H1 (cell line): ENCODE data around the gene CDC42SE2. TPM values are rescaled to one million over a fixed set of nuclear protein-coding genes. Genes with fewer than 3 reads are reported as not detected.

Source experiments
- EP300 ChIP-seq, 2 experiments: IDR thresholded peaks; 1 replicate in 1 of 2; 2 replicates in 1 of 2; pipeline ENCODE4 v1.6.1; 2011 to 2012; ENCODE audit warnings: low read depth in 2 of 2, low read length in 2 of 2, mild to moderate bottlenecking in 2 of 2, borderline replicate concordance in 1 of 2, inconsistent platforms in 1 of 2, moderate library complexity in 1 of 2
- GTF2F1 ChIP-seq: IDR thresholded peaks from 2 replicates; pipeline ENCODE4 v1.6.1; 2012; ENCODE audit warnings: low read depth, low read length, improper control_type of control experiment, borderline replicate concordance
- RXRA ChIP-seq: IDR thresholded peaks from 2 replicates; pipeline ENCODE4 v1.6.1; 2011; ENCODE audit warnings: low read depth, mild to moderate bottlenecking, low read length, moderate library complexity; ENCODE audit not compliant: insufficient read depth
- SUZ12 ChIP-seq: fragments of 200-600 bp; sonication (generic); IDR thresholded peaks from 2 replicates; pipeline ENCODE4 v1.6.1; 2012; ENCODE audit warnings: mild to moderate bottlenecking, inconsistent platforms, low read length, moderate library complexity, mixed read lengths
- polyA plus RNA-seq, 7 experiments: library from polyadenylated mRNA; depleted of rRNA in 3 of 7; stranded (reverse) in 5 of 7; unstranded in 2 of 7; fragments of >200 nt in 5 of 7; fragments of 200-250 nt in 2 of 7; gene quantifications; 1 replicate in 5 of 7; 2 replicates in 1 of 7; 4 replicates in 1 of 7; pipeline versions ENCODE4 v1.2.1 to v1.2.3, GENCODE V29; 2011 to 2013; ENCODE audit warnings: missing spikeins in 2 of 7, mixed read lengths in 2 of 7
- total RNA-seq: library from RNA; stranded (reverse); fragmentation: NEBNext Ultra II Directional; extraction: Animal tissue kit (Norgen Biotek cat#: 25700); gene quantifications from 2 replicates; pipeline ENCODE4 v1.2.1, GENCODE V29; 2021
- TF ChIP-seq, protein P1 (sequence below): fragments of 300-600 bp; sonication (generic); IDR thresholded peaks from 2 replicates; pipeline ENCODE4 v1.7.1; 2012; ENCODE audit warnings: low read length, moderate library complexity, mild to moderate bottlenecking, inconsistent platforms; ENCODE audit not compliant: insufficient replicate concordance
- TF ChIP-seq, protein P2 (sequence below), 3 experiments: IDR thresholded peaks; 1 replicate in 2 of 3; 2 replicates in 1 of 3; pipeline versions ENCODE4 v1.5.1 to v1.6.1; 2011; ENCODE audit warnings: low read length in 3 of 3, mild to moderate bottlenecking in 3 of 3, inconsistent platforms in 2 of 3, low read depth in 1 of 3, moderate library complexity in 1 of 3; ENCODE audit not compliant: insufficient read depth in 1 of 3; ENCODE audit errors: control extremely low read depth in 1 of 3
- TF ChIP-seq, protein P3 (sequence below): IDR thresholded peaks from 2 replicates; pipeline ENCODE4 v1.6.1; 2011; ENCODE audit warnings: low read length, improper control_type of control experiment

CDC42SE2 gene
- total and polyA plus RNA-seq, 2 of the 8 experiments (the other 6 are each of a cell fraction or from before 2014, with no cell fraction given): 16.7 to 30.8 TPM

DNA sequence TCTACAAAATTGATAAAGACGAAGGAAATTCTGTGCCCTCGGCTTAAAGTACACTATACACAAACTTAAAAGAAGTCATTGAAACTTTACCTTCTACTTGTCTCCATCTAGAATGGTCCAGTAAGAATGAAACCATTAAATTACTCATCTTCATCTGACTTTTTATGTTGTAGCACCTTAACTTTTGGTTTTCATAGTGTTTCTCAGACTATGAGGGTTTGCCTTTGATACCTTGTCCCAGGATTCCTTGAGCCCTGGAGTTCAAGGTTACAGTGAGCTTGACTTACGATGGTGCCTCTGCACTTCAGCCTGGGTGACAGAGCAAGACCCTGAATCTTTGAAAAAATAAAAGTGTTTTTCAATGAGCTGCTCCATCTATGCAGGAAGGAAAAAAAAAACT, 132.2 kb downstream of the CDC42SE2 start (continued):
- TF ChIP-seq, protein P1, sequence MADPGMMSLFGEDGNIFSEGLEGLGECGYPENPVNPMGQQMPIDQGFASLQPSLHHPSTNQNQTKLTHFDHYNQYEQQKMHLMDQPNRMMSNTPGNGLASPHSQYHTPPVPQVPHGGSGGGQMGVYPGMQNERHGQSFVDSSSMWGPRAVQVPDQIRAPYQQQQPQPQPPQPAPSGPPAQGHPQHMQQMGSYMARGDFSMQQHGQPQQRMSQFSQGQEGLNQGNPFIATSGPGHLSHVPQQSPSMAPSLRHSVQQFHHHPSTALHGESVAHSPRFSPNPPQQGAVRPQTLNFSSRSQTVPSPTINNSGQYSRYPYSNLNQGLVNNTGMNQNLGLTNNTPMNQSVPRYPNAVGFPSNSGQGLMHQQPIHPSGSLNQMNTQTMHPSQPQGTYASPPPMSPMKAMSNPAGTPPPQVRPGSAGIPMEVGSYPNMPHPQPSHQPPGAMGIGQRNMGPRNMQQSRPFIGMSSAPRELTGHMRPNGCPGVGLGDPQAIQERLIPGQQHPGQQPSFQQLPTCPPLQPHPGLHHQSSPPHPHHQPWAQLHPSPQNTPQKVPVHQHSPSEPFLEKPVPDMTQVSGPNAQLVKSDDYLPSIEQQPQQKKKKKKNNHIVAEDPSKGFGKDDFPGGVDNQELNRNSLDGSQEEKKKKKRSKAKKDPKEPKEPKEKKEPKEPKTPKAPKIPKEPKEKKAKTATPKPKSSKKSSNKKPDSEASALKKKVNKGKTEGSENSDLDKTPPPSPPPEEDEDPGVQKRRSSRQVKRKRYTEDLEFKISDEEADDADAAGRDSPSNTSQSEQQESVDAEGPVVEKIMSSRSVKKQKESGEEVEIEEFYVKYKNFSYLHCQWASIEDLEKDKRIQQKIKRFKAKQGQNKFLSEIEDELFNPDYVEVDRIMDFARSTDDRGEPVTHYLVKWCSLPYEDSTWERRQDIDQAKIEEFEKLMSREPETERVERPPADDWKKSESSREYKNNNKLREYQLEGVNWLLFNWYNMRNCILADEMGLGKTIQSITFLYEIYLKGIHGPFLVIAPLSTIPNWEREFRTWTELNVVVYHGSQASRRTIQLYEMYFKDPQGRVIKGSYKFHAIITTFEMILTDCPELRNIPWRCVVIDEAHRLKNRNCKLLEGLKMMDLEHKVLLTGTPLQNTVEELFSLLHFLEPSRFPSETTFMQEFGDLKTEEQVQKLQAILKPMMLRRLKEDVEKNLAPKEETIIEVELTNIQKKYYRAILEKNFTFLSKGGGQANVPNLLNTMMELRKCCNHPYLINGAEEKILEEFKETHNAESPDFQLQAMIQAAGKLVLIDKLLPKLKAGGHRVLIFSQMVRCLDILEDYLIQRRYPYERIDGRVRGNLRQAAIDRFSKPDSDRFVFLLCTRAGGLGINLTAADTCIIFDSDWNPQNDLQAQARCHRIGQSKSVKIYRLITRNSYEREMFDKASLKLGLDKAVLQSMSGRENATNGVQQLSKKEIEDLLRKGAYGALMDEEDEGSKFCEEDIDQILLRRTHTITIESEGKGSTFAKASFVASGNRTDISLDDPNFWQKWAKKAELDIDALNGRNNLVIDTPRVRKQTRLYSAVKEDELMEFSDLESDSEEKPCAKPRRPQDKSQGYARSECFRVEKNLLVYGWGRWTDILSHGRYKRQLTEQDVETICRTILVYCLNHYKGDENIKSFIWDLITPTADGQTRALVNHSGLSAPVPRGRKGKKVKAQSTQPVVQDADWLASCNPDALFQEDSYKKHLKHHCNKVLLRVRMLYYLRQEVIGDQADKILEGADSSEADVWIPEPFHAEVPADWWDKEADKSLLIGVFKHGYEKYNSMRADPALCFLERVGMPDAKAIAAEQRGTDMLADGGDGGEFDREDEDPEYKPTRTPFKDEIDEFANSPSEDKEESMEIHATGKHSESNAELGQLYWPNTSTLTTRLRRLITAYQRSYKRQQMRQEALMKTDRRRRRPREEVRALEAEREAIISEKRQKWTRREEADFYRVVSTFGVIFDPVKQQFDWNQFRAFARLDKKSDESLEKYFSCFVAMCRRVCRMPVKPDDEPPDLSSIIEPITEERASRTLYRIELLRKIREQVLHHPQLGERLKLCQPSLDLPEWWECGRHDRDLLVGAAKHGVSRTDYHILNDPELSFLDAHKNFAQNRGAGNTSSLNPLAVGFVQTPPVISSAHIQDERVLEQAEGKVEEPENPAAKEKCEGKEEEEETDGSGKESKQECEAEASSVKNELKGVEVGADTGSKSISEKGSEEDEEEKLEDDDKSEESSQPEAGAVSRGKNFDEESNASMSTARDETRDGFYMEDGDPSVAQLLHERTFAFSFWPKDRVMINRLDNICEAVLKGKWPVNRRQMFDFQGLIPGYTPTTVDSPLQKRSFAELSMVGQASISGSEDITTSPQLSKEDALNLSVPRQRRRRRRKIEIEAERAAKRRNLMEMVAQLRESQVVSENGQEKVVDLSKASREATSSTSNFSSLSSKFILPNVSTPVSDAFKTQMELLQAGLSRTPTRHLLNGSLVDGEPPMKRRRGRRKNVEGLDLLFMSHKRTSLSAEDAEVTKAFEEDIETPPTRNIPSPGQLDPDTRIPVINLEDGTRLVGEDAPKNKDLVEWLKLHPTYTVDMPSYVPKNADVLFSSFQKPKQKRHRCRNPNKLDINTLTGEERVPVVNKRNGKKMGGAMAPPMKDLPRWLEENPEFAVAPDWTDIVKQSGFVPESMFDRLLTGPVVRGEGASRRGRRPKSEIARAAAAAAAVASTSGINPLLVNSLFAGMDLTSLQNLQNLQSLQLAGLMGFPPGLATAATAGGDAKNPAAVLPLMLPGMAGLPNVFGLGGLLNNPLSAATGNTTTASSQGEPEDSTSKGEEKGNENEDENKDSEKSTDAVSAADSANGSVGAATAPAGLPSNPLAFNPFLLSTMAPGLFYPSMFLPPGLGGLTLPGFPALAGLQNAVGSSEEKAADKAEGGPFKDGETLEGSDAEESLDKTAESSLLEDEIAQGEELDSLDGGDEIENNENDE: no peak
- TF ChIP-seq GTF2F1 (no peak), EP300 (IDR thresholded peaks at IDR 0.05; ENCODE audit: borderline replicate concordance in 1 of 2, low read depth in 2 of 2, low read length in 2 of 2) (no peak), RXRA (no peak), SUZ12 (no peak)
- TF ChIP-seq, protein P2, sequence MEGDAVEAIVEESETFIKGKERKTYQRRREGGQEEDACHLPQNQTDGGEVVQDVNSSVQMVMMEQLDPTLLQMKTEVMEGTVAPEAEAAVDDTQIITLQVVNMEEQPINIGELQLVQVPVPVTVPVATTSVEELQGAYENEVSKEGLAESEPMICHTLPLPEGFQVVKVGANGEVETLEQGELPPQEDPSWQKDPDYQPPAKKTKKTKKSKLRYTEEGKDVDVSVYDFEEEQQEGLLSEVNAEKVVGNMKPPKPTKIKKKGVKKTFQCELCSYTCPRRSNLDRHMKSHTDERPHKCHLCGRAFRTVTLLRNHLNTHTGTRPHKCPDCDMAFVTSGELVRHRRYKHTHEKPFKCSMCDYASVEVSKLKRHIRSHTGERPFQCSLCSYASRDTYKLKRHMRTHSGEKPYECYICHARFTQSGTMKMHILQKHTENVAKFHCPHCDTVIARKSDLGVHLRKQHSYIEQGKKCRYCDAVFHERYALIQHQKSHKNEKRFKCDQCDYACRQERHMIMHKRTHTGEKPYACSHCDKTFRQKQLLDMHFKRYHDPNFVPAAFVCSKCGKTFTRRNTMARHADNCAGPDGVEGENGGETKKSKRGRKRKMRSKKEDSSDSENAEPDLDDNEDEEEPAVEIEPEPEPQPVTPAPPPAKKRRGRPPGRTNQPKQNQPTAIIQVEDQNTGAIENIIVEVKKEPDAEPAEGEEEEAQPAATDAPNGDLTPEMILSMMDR (IDR thresholded peaks at IDR 0.05; ENCODE audit: control extremely low read depth in 1 of 3, insufficient read depth in 1 of 3, low read depth in 1 of 3, low read length in 3 of 3): no peak
- TF ChIP-seq, protein P3, sequence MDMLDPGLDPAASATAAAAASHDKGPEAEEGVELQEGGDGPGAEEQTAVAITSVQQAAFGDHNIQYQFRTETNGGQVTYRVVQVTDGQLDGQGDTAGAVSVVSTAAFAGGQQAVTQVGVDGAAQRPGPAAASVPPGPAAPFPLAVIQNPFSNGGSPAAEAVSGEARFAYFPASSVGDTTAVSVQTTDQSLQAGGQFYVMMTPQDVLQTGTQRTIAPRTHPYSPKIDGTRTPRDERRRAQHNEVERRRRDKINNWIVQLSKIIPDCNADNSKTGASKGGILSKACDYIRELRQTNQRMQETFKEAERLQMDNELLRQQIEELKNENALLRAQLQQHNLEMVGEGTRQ: no peak
